Kidney tubule cell (primary cell): Measurements from ENCODE around the gene SHISAL2B.
"Not testable (repeated sequence)": the region's sequence is repeated elsewhere in the genome, so short reads cannot be mapped to it uniquely, and the experiment has no call there.

ENCODE experiments used
- DNase-seq: peaks from one replicate; pipeline ENCODE4 v3.0.0-alpha.2; 2018; ENCODE audit warnings: low spot score

The SHISAL2B gene

DNA sequence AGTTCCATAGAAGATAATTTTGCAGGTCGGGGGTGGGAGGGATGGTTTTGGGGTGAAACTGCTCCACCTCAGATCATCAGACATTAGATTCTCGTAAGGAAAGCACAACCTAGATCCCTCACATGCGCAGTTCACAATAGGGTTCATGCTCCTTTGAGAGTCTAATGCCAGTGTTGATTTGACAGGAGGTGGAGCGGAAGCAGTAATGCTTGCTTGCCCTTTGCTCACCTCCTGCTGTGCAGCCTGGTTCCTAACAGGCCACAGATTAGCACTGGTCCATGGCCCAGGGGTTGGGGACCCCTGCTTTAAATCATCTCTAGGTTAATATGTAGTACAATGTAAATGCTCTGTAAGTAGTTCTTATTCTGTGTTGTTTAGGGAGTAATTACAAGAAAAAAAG, 10.5 kb downstream of the SHISAL2B start:
- DNase-seq = no peak

DNA sequence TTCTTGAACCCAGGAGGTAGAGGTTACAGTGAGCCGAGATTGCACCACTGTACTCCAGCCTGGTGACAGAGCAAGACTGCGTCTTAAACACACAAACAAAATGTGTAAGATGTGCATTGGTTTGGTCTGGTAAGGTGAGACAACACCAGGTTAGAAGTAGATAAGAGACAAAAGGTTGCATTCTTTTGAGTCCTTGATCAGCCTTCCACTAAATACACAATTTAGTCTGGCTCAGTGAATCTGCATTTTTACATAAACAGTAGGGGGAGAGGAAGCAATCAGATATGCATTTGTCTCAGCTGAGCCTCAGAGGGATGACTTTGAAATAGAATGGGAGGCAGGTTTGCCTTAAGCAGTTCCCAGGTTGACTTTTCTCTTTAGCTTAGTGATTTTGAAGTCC, 15.8 kb downstream of the SHISAL2B start:
- DNase-seq = not testable (repeated sequence)

DNA sequence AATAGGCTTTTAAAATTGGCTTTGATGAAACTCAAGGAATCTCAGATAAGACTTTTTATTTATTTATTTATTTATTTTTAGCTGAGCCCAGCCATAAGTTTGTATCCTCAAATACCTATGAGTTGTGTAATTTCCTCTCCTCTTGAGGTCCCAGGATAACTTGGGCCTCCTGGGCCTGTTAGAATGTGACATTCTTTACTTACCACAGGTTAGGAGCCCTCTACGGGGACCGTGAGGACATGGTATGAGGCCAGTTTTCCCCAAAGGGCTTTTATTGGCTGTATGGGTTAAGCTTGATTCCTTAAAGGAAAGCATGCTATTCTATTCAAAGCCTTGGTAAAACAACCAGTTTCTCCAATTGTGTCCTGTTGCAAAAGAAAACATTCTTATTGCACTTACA, 16.9 kb downstream of the SHISAL2B start:
- DNase-seq = peak; percentile 22

DNA sequence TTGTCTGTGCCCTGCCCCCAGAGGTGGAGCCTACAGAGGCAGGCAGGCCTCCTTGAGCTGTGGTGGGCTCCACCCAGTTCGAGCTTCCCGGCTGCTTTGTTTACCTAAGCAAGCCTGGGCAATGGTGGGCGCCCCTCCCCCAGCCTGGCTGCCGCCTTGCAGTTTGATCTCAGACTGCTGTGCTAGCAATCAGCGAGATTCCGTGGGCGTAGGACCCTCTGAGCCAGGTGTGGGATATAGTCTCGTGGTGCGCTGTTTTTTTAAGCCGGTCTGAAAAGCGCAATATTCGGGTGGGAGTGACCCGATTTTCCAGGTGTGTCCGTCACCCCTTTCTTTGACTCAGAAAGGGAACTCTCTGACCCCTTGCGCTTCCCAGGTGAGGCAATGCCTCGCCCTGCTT, 24.2 kb downstream of the SHISAL2B start:
- DNase-seq = not testable (repeated sequence)

DNA sequence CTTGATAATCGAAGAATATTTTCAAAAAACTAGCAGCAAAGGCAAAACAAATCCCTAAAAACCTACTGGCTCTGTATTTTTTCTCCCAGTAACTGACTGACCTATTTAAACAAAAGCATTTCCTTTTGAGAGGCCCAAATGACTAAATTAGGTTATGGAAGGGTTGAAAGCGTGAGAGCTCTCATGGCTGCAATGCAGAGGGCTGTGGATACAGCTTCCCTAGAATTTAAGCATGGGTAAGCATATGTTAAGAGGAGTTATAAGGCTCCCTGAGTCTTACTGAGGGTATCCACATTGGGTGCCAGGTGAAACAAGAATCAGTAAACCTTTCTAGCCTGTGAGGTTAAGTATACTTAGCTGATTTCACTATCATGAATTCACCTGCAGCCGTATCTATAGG, 32.3 kb downstream of the SHISAL2B start:
- DNase-seq = no peak

DNA sequence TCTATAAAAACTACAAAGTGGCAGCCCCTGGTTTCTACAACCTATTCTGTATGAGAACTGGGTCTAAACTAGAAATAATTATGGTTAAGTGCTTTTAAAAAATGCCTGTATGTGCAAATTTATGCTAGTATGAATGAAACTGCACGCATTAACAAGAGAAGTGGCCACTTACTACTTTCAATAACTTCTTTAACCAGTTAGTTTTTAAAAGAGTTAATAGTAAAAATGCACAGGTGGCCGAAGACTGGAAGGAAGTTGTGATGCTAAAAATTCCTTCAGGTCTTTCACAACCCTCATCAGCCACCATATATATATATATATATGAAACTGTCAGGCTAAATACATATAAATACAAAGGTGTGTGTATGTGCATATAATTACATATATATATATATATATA, 36.8 kb downstream of the SHISAL2B start:
- DNase-seq = no peak

DNA sequence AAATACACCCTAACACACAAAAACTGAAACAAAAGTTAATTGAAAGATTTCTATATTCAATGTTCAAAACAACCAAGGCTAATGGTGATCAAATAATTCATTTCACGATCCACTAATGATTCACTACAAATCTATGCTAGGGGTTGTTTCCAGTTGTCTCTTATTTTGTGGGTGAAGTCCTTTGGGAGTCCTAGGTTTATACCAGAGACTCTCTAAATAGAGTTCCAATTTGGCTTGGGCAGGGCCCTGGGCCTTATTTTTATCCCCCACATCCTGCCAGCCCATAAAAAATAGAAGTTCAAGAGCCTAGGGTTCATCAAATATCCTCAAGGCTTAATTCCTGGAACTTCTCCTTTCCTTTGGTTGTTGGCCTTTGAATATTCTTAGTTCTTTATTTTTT, 52.1 kb downstream of the SHISAL2B start:
- DNase-seq = no peak

DNA sequence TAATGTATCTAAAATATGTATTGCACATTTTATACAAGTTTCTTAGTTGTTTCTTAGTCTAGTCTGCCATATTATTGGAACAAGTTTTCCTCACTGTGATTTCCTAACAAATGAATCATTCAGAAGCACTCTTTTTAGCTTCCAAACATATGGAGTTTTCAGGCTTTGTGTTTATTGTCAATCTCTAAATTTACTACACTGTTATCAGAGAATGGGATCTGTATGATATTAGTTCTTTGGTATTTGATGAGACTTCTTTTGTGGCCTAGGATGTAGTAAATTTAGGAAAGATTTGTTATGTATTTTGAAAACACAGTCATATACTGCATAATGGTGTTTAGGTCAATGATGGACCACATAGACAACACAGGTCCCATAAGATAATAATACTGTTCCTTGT, 52.5 kb downstream of the SHISAL2B start:
- DNase-seq = no peak

DNA sequence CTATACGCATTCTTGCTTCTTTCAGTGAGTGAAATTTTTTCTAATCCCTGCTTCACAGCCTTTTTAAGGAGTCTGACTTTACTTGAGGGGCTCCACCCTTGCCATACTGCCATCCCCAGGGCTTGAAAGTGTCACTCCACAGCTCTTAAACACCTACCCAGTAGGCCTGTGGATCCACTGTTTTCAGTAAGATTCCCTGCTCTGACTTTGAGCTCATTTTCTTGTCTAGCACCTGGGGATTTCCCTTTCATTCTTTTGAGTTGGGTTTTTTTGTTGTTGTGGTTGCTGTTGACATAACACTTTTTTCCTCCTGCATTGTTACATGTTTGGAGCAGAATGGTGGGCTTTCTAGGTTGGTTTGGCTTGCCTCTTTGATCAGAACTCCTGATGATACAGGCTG, 54.6 kb downstream of the SHISAL2B start:
- DNase-seq = no peak

DNA sequence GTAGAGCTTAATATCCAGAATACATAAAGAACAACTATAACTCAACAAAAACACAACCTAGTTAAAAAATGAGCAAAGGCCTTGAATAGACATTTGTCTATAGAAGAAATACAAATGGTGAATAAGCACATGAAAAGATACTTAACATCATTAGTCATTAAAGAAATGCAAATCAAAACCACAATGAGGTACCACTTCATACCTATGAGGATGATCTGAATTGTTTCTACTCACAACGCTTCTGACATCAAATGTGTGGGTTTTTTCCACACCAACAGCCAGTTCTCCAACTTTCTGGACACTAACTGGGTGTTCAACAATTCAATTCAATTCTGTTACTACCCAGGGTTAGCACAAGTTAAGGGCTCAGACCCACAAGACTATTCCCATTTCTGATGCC, 56.1 kb downstream of the SHISAL2B start:
- DNase-seq = peak; percentile 22

DNA sequence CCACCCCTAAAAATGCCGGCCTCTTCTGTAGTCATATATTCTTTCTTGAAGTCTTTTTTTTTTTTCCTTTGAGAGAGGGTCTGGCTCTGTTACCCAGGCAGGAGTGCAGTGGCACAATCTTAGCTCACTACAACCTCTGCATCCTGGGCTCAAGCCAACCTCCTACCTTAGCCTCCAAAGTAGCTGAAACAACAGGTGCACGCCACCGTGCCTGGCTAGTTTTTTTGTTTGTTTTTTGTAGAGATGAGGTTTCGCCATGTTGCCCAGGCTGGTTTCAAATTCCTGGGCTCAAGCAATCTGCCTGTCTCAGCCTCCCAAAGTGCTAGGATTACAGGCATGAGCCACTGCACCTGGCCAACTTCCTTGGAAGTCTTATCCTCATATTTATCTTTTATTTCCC, 59.1 kb downstream of the SHISAL2B start:
- no peak for DNase-seq

DNA sequence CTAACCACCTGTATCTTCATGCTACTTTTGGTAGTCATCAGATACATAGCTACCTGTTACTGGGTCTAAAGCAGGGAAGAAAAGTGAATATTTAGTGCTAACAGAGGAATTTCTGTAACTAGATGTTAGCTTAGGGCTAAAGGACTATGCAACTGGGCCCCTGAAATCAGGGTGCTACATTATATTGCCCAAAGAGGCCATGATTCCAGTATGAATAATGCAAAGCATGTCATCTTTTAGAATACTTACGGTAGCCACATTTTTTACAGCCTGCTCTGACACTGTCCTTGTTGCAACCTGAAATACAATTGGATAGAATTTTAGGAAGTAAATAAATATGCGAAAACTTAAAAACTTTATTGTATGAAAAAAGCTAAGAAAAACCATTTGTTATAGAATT, 63.8 kb downstream of the SHISAL2B start:
- no peak for DNase-seq

DNA sequence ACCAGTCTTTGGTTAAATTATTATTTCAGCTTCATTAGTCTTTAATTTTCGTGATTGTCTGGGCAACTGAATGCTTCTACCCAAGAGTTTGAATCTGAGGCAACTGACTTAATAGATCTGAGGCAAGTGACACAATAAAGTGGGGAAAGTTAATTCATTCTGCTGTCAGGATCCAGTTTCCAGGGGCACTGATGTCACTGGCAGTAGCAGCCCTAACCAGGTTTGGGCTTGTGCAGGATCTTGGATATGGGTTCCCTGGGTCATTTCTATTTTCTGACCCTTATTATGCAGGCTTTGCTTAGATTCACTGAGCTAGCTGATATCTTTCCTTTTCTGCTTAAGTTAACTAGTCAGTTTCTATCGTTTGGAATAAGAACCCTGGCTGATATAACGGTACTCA, 68.6 kb downstream of the SHISAL2B start:
- DNase-seq = no peak

DNA sequence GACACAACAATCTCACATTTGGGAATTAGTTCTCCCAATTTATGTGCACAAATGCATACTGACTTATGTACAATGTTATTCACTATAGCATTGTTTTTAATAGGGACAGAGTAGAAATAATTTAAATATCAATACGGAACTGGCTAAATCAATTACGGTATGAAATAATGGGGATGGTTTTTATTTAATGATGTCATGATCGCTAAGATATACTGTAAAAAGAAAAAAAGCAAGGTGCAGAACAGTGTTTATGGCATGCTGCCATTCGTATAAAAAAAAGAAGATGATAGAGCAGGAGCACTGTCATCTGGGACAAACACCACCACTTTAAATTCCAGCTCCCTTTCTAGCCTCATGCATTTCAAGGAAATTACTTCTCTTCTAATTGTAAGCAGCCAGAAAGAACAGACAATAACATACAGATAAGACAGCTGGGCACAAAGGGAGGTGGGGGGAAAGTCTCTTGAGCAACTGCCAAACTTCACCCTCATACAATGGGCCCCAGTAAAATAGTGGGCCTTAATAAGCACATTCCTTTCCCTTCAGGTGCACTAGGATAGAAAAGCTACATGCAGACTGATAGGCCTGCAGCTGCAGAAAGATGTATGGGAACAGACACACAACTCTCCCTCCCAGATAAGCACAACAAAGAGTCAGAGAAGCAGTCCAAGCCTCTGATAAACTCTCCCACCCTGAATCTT, 69.8 kb downstream of the SHISAL2B start:
- no peak for DNase-seq

DNA sequence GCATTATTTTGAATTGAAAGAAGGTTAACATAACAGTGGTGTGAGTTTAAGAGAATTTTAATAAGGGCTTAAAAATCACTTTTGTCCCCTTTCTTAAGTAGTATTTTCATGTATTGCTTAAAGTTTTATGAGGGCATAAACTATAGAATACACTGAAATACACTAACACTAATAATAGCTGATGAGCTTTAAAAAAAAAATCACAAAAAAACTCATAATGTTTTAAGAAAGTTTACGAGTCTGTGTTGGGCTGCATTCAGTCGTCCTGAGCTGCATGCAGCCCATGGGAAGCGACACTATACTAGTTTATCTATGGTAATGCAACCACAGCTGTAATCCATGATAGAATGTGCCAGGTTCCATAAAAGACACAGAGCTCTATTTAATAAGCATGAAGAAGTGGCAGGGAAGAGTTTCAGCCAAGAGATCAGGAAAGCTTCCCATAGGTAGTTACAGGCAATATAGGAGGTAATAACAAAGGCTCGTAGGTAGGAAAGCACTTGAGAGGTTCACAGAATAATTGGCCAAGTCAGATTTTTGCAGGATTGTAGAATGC, 73.7 kb downstream of the SHISAL2B start:
- DNase-seq = no peak

DNA sequence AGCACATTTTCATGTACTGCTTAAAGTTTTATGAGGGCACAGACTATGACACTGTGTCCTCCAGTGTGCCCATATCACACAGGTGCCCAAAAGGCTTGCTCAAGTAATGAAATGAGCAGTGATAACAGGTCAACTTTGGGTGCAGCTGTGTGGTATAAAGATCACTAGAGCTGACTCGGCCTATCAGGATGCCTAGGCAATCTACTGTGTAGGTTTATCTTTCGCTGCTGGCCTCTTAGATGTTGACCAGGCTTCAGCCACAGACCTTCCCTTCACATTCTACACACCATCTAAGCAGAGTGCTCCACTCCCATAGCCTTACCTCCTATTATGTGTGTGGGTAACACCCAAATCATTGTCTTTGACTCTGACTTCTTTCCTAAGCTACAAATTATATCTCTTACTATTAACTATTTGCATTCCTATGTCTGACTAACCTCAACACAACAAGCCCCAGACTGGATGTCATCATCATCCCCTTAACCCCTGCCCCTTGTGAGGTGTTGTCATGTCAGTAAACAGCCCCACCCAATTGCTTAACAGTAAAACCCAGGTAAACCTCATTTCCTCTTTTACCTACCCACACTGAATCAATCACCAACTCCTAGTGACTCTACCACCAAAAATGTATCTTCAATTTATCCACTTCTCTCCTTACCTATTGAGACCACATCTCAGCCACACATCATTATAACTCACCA, 75.7 kb downstream of the SHISAL2B start:
- DNase-seq = peak; percentile 90

DNA sequence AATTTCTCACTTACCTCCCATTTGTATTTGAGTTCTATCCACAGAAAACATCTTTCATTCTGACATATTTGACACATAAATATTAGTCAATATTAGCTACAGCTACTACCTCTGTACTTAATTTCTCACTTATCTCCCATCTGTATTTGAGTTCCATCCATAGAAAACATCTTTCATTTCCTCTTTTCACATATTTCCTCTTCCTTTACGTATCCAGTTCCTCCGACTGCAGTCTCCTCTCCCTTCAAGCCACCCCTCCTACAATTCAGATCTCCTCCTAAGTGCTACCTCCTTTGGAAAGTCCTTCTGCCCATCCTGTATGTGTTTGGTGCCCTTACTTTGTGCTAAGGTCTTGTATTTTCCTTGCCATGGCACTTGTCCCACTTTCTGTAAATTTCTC, 76.6 kb downstream of the SHISAL2B start:
- DNase-seq = no peak
